ENCODE data around the gene CHKB.

DNA sequence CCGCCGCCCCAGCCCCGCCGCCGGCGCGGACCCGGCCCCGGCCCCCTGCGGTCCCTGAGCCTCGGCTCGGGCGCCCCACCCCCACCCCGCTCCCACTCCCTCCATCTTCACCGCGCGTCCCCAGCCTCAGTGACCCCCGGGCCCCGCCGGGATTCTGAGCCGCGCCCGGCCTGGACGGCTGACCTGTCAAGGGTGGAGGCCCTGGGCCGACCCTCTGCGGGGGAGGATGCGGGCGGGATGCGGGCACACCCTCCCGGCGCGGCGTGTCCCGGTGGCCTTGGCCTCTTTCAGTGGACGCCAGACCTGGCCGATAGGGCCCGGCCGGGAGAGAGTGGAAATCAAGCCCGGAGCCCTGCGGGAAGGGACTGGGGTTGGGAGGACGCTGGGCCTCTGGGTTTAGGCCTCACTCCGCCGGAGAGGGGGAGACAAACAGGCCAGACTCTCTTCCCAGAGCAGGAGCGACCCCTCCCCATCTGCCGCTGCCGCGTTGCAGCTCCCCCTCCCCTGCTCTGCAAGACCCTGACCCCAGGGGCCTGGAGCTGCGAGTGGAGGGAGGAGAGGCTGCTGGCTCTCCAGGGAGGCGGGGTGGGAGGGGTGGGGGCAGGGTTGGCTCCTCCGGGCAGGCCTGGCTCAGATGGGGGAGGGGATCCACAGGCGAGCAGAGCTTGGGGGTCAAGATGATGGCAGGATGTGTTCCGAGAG, 18.5 kb upstream of the CHKB start:
- TF ChIP-seq ZNF274 (IDR thresholded peaks at IDR 0.05; ENCODE audit: low read depth, low read length) (no peak), YY1 (IDR thresholded peaks at IDR 0.05; ENCODE audit: insufficient read depth, insufficient read length) (no peak), SUZ12 (IDR thresholded peaks at IDR 0.05; ENCODE audit: extremely low read depth, insufficient read depth, insufficient read length) (no peak)
